Colonic mucosa (tissue), 4 donors: ENCODE results near the gene TRAF2. TPM values are rescaled to one million over a fixed set of nuclear protein-coding genes. Genes with fewer than 3 reads are reported as not detected.
"Not testable (repeated sequence)": the region's sequence is repeated elsewhere in the genome, so short reads cannot be mapped to it uniquely, and the experiment has no call there.

ENCODE experiments used
- DNase-seq: peaks from one replicate; pipeline ENCODE4 v3.0.0-alpha.2; 2020
- H3K27ac ChIP-seq: fragments of 200-600 bp; one replicate; pipeline ENCODE4 v1.8.0; 2021
- H3K27me3 ChIP-seq: fragments of 200-600 bp; one replicate; pipeline ENCODE4 v1.8.0; 2021
- H3K36me3 ChIP-seq: fragments of 200-600 bp; one replicate; pipeline ENCODE4 v1.8.0; 2021
- H3K4me1 ChIP-seq: fragments of 200-600 bp; one replicate; pipeline ENCODE4 v1.8.0; 2021; ENCODE audit warnings: mild to moderate bottlenecking
- H3K4me3 ChIP-seq: fragments of 200-600 bp; one replicate; pipeline ENCODE4 v1.8.0; 2021
- H3K9ac ChIP-seq, 2 donors: one replicate each; pipeline ENCODE4 v1.7.0; 2013; ENCODE audit warnings: control low read depth in 2 of 2, low read depth in 2 of 2, low read length in 2 of 2
- H3K9me3 ChIP-seq: fragments of 200-600 bp; one replicate; pipeline ENCODE4 v1.8.0; 2021
- intact Hi-C: fragments of 100-400 bp; cut with DNase I; formaldehyde crosslinking; loops from one replicate; pipeline ENCODE4 v1.14.1; 2022
- total RNA-seq, 2 donors: library from RNA; stranded (reverse); fragmentation: NEBNext Ultra II Directional in 1 of 2; extraction: Animal tissue kit (Norgen Biotek cat#: 25700) in 1 of 2; gene quantifications; one replicate each; pipeline ENCODE4 v1.2.1, GENCODE V29; 2021
- TF ChIP-seq, protein P1 (sequence below): fragments of 200-600 bp; IDR thresholded peaks from one replicate; pipeline ENCODE4 v1.8.0; 2022; ENCODE audit warnings: antibody characterized with exemption, mild to moderate bottlenecking
- donor health status: healthy.
- donor health status: DM: no; HTN: no; CAD: no.
- donor health status: DM: no; HTN: no; CAD: no.

TRAF2 gene
- total RNA-seq, 2 donors from 2014 or later, result 22.4 to 50.6 TPM

DNA sequence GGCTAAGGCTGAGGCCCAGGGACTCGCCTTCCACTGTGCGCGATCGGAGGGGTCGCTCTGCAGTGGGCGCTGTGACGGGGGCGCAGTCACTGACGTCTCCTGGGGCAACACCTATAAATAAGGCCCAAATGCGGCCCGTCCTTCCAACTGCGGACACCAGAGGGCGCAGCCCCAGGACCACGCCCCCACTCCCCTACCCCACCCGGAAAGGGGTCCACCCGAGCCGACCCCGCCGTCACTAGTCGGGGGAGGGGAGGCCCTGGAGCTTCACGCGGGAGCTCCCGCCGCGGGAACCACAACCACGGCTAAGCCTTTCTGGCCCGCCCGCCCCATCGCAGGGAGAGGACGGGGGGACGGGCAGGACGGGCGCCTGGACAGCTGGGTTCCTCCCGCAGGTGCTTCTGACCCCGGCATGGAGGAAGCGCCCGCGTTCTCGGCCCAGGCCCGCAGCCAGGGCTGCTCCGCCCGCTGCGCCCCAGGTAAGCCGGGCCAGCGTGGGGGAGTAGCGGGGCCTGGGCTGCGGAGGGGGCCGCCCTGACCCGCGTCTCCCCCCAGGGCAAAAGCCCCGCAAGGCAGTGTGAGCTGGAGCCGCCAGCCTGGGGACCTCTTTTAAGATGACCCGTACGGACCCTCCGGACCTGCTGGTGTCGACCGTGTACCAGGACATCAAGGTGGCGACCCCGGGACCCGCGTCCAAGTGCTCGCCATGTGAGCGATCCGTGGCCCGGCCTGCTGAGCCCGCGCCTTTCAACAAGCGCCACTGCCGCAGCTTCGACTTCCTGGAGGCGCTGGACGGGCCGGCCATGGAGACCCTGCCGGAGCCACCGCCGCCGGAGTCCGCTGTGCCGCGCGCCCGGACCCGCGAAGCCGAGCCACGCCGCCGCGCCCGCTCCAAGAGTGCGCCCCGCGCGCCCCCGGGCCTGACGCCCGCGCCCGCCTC lies 42.2 kb upstream of the TRAF2 start:
- TF ChIP-seq, protein P1, sequence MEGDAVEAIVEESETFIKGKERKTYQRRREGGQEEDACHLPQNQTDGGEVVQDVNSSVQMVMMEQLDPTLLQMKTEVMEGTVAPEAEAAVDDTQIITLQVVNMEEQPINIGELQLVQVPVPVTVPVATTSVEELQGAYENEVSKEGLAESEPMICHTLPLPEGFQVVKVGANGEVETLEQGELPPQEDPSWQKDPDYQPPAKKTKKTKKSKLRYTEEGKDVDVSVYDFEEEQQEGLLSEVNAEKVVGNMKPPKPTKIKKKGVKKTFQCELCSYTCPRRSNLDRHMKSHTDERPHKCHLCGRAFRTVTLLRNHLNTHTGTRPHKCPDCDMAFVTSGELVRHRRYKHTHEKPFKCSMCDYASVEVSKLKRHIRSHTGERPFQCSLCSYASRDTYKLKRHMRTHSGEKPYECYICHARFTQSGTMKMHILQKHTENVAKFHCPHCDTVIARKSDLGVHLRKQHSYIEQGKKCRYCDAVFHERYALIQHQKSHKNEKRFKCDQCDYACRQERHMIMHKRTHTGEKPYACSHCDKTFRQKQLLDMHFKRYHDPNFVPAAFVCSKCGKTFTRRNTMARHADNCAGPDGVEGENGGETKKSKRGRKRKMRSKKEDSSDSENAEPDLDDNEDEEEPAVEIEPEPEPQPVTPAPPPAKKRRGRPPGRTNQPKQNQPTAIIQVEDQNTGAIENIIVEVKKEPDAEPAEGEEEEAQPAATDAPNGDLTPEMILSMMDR, result peak; percentile 67
- H3K9me3 ChIP-seq, H3K36me3 ChIP-seq, H3K9ac ChIP-seq, H3K27ac ChIP-seq: not testable (repeated sequence)
- intact Hi-C loops, result loop anchor here (10.0 kb wide), 1 partner anchor 49 kb away; the partner anchor contains the start of genes CCDC183 and TMEM141
- H3K4me3 ChIP-seq, result peak overlapping the region; percentile 15
- H3K4me1 ChIP-seq, result peaks cover 36% of the 10 kb centered on the region
- DNase-seq, result peak; percentile 64
- peaks cover 19% of the 10 kb centered on the region for H3K27me3 ChIP-seq

DNA sequence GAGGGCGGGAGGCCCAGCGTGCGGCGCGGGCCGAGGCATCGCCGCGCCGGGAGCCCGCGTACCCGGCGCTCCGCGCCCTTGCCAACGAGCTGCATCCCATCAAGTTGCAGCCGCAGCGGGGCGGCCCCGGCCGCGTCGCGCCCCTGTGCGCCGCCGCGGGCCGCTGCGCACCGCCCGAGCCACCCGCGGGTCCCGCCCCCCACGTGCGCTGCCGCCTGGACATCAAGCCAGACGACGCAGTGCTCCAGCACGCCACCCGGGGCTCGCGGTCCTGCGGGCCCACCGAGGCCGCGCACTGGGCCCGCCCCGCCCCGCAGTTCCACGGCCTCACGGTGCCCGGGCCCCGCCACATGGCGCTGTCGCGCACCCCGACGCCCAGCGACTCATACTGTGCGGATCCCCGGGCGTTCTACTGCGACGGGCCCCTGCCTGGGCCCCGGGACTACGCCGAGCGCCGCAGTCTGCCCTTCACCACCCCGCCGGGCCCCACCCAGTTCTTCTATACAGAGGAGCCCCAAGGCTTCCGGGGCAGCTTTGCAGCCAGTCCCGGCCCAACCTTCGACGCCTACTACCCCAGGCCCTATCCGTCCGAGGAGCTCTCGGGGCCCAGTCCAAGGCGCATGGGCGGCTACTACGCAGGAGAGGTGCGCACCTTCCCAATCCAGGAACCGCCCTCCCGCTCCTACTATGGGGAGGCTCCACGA lies 41.4 kb upstream of the TRAF2 start:
- intact Hi-C loops, result loop anchor here (10.0 kb wide), 1 partner anchor 50 kb away; the partner anchor contains the start of genes CCDC183 and TMEM141
- no peaks in the 10 kb centered on the region for H3K36me3 ChIP-seq
- no peak overlapping the region for H3K4me3 ChIP-seq
- TF ChIP-seq, protein P1, result no peak
- DNase-seq, result no peak
- peaks cover 19% of the 10 kb centered on the region for H3K27me3 ChIP-seq
- H3K27ac ChIP-seq, result no peak overlapping the region
- peaks cover 36% of the 10 kb centered on the region for H3K4me1 ChIP-seq
- no peaks in the 10 kb centered on the region for H3K9me3 ChIP-seq
- H3K9ac ChIP-seq, result no peak overlapping the region

DNA sequence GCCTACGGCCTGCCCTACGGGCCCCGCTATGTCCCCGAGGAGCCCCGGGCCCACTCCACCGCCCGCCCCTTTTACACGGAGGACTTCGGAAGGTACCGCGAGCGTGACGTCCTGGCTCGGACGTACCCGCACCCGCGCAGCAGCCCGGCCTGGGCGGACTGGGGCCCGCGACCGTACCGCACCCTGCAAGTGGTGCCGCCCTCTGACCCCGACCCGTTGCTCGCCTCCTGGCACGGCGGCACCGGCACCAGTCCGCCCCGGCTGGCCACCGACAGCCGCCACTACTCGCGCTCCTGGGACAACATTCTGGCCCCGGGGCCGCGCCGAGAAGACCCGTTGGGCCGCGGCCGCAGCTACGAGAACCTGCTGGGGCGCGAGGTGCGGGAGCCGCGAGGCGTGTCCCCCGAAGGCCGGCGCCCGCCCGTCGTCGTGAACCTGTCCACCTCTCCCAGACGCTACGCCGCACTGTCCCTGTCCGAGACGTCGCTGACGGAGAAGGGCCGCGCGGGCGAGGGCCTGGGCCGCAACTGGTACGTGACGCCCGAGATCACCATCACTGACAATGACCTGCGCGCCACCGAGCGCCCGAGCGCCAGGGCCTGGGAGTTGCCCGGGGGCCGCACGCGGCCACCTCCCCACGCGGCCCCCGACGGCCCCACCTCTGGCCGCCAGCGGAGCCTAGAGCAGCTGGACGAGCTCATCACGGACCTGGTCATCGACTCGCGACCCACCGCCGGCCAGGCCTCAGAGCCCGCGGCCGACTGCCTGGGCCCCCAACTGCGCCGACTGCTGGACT lies 40.7 kb upstream of the TRAF2 start:
- no peak for DNase-seq
- Histone ChIP-seq H3K27ac (no peak overlapping the region), H3K9me3 (no peaks in the 10 kb centered on the region), H3K27me3 (peaks cover 19% of the 10 kb centered on the region), H3K4me1 (peaks cover 37% of the 10 kb centered on the region), H3K4me3 (no peak overlapping the region), H3K9ac (no peak overlapping the region), H3K36me3 (no peaks in the 10 kb centered on the region)
- TF ChIP-seq, protein P1, result no peak
- intact Hi-C loops, result loop anchor here (10.0 kb wide), 1 partner anchor 51 kb away; the partner anchor contains the start of genes CCDC183 and TMEM141

DNA sequence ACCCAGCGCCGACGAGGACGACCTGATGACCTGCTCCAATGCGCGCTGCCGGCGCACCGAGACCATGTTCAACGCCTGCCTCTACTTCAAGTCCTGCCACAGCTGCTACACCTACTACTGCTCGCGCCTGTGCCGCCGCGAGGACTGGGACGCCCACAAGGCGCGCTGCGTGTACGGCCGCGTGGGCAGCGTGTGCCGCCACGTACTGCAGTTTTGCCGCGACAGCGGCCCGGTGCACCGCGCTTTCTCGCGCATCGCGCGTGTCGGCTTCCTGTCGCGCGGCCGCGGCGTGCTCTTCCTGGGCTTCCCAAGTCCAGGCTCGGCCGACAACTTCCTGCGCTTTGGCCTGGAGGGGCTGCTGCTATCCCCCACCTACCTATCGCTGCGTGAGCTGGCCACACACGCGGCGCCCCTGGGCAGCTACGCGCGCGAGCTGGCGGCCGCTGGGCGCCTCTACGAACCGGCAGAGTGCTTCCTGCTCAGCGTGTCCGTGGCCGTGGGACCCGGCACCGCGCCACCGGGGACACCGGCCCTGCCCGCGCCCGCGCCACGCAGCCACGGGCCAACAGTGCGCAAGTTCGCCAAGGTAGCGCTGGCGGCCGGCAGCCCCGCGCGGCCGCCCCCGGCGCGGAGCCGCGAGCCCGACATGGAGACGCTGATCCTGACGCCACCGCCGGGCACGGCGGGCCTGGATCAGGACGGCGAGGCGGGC lies 39.8 kb upstream of the TRAF2 start:
- Histone ChIP-seq H3K36me3 (no peaks in the 10 kb centered on the region), H3K4me1 (peaks cover 32% of the 10 kb centered on the region), H3K27me3 (peaks cover 19% of the 10 kb centered on the region), H3K9ac (peak overlapping the region in 1 of 2 donors; percentile 44), H3K4me3 (no peak overlapping the region), H3K9me3 (no peaks in the 10 kb centered on the region), H3K27ac (no peak overlapping the region)
- no peak for DNase-seq
- TF ChIP-seq, protein P1, result no peak
- intact Hi-C loops, result loop anchor here (10.0 kb wide), 1 partner anchor 52 kb away; the partner anchor contains the start of genes CCDC183 and TMEM141
